ENCODE measurements around the gene JMJD1C. TPM values are rescaled to one million over a fixed set of nuclear protein-coding genes. Genes with fewer than 3 reads are reported as not detected.
"Not testable (repeated sequence)": the region's sequence is repeated elsewhere in the genome, so short reads cannot be mapped to it uniquely, and the experiment has no call there.

JMJD1C gene
- total RNA-seq, 1 donor from 2014 or later, result 41.3 TPM

- no peak for DNase-seq (ENCODE audit: low spot score)
- intact Hi-C loops (cut with DNase I), result no loop called here
Measured at GRCh38 chr10:63164166-63164623, 301.6 kb downstream of the JMJD1C start.

DNA sequence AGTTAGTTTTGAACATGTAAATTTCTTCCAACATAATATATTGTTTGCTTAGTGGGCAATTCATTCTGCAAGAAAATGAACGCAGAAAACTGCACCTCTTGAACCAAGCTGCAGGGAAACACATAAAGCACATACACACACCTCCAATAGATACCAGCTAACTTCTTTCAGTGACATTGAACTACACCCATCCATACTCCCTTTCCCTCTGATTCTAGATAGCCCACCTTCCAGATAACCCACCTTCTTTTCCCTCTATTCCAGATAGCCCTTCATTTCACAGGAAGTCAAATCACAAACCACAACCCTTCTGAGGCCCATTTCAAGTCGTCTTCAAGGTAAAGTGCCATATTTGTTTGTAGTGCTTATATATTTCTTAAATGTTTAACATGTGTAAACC lies 304.2 kb downstream of the JMJD1C start:
- intact Hi-C loops (cut with DNase I), result no loop called here
- no peak for DNase-seq (ENCODE audit: low spot score)

- intact Hi-C loops (cut with DNase I), result loop anchor here (5.0 to 10.0 kb wide), 4 partner anchors 341 to 723 kb away; partner anchors contain the start of gene EGR2
- no peak for DNase-seq (ENCODE audit: low spot score)
Measured at GRCh38 chr10:63157845-63158624, 307.7 kb downstream of the JMJD1C start.

GRCh38 chr10:63156236-63156635 lies 309.5 kb downstream of the JMJD1C start:
- no peak for DNase-seq (ENCODE audit: low spot score)
- intact Hi-C loops (cut with DNase I), result loop anchor here (5.0 to 10.0 kb wide), 4 partner anchors 339 to 721 kb away; partner anchors contain the start of gene EGR2

DNA sequence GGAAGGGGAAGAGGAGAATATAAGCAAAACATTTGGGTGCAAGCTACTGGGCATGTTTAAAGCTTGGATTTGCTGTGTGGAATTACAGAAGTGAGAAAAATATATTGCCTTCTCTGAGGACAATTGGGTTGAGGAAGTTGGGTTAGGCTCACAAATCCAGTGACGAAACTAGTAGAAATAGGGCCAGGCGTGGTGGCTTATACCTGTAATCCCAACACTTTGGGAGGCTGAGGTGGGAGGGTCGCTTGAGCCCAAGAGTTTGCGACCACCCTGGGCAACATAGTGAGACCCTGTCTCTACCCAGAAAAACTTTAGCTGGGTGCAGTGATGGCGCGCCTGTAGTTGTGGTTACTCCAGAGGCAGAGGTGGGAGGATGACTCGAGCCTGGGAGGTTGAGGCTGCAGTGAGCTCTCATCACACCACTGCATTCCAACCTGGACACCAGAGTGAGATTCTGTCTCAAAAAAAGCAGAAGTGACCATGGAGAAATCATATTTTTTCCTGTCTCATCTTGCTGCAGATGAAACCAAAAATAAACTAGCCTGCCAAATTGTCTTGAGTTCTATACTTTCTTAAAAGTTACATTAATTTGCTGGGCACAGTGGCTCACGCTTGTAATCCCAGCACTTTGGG lies 310.3 kb downstream of the JMJD1C start:
- intact Hi-C loops (cut with DNase I), result loop anchor here (5.0 to 10.0 kb wide), 4 partner anchors 338 to 721 kb away; partner anchors contain the start of gene EGR2
- DNase-seq (ENCODE audit: low spot score), result no peak

- intact Hi-C loops (cut with DNase I), result loop anchor here (5.0 to 10.0 kb wide), 4 partner anchors 337 to 720 kb away; partner anchors contain the start of gene EGR2
- no peak for DNase-seq (ENCODE audit: low spot score)
Measured at GRCh38 chr10:63154546-63155387, 311.0 kb downstream of the JMJD1C start.

DNA sequence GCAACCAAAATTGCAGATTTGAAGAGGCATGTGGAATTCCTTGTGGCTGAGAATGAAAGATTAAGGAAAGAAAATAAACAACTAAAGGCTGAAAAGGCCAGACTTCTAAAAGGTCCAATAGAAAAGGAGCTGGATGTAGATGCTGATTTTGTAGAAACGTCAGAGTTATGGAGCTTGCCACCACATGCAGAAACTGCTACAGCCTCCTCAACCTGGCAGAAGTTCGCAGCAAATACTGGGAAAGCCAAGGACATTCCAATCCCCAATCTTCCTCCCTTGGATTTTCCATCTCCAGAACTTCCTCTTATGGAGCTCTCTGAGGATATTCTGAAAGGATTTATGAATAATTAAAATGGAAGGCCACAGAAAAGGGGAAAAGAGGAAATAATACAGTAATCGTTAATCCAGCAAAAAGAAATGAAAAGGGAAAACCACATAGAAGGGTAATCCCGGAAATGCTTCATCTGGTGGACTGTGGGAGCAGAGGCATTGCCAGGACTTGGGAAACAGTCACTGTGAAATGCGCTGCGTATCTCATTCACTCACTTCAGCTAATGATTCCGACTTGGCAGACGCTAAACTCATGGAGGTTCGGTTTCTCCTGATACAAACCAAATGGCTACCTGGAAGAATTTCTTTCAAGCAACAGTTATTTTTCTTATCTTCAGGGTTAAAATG lies 311.8 kb downstream of the JMJD1C start:
- intact Hi-C loops (cut with DNase I), result loop anchor here (10.0 kb wide), 1 partner anchor 719 kb away; no protein-coding TSS in a partner anchor
- DNase-seq (ENCODE audit: low spot score), result not testable (repeated sequence)

GRCh38 chr10:63150745-63151144 lies 315.0 kb downstream of the JMJD1C start:
- intact Hi-C loops (cut with DNase I), result loop anchor here (10.0 kb wide), 1 partner anchor 716 kb away; no protein-coding TSS in a partner anchor
- DNase-seq (ENCODE audit: low spot score), result no peak

DNA sequence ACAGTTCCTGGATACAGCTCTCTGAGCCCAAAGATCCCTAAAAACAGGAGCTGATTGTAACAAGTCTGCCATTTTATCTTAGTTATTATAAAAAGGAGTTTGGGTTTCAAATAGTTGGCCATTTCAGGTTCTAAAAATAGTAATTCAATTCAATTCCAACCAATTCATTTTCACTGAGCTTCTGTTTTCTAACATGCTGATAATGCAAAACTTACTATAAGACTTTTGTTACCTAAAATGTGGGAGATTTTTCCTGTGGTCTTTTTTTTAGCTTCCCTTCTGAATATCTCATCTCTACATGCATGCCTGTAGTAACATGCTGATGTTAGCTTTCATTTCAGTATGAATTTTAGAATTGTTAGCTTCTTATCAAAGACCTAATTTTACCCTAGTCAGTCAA lies 319.3 kb downstream of the JMJD1C start:
- no peak for DNase-seq (ENCODE audit: low spot score)
- intact Hi-C loops (cut with DNase I), result no loop called here

DNA sequence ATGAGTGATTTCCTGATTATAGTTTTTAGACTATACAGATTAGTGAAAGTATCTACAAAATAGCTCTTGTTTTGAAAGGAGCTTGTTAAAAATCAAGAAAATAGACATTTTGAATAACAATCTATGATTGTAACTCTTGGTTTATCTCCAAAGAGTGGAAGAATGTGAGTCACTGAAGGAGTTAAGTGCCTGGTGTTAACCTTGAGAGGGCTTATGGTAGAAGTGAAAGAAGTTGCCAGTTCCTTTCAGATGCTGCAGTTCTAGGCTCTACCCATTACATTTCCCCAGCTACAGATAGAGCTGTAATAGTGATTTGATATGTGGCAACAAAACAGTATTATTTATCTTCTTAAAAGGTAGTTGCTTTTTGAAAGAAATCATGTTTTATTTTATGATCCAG lies 320.0 kb downstream of the JMJD1C start:
- intact Hi-C loops (cut with DNase I), result no loop called here
- DNase-seq (ENCODE audit: low spot score), result no peak

- intact Hi-C loops (cut with DNase I), result loop anchor here (5.0 kb wide), 1 partner anchor 532 kb away; no protein-coding TSS in a partner anchor
- DNase-seq (ENCODE audit: low spot score), result no peak
Measured at GRCh38 chr10:63143987-63144386, 321.8 kb downstream of the JMJD1C start.

DNA sequence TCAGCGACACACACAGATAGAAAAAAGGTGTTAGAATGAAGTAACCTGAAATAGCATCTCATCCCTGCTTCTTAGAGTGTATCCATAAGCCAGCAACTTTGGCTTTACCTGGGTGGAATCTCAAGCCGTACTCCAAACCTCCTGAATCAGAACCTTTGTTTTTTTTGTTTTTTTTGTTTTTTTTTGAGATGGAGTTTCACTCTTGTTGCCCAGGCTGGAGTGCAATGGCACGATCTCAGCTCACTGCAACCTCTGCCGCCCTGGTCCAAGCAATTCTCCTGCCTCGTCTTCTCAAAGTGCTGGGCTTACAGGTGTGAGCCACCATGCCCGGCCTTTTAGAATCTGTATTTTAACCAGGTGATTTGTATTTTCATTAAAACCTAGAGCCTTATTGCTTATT lies 323.6 kb downstream of the JMJD1C start:
- DNase-seq (ENCODE audit: low spot score), result no peak
- intact Hi-C loops (cut with DNase I), result loop anchor here (5.0 kb wide), 1 partner anchor 530 kb away; no protein-coding TSS in a partner anchor

DNA sequence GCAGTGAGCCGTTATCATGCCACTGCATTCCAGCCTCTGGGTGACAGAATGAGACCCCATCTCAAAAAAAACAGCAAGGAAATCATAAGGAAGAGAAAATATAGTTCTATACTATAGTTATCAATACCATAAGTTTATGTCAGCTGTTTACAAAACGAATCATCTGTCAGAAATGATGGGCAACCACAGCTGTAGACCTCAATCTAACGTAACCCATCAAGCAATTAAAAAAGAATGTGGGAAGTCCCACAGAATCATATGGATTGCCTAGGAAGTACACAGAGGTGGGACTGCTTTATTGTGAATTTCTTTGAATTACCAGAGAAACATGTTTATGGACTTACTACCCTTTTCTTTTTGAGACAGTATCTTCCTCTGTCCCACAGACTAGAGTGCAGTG lies 325.7 kb downstream of the JMJD1C start:
- intact Hi-C loops (cut with DNase I), result loop anchor here (5.0 kb wide), 1 partner anchor 528 kb away; no protein-coding TSS in a partner anchor
- no peak for DNase-seq (ENCODE audit: low spot score)

GRCh38 chr10:63137306-63137705 lies 328.5 kb downstream of the JMJD1C start:
- no peak for DNase-seq (ENCODE audit: low spot score)

DNA sequence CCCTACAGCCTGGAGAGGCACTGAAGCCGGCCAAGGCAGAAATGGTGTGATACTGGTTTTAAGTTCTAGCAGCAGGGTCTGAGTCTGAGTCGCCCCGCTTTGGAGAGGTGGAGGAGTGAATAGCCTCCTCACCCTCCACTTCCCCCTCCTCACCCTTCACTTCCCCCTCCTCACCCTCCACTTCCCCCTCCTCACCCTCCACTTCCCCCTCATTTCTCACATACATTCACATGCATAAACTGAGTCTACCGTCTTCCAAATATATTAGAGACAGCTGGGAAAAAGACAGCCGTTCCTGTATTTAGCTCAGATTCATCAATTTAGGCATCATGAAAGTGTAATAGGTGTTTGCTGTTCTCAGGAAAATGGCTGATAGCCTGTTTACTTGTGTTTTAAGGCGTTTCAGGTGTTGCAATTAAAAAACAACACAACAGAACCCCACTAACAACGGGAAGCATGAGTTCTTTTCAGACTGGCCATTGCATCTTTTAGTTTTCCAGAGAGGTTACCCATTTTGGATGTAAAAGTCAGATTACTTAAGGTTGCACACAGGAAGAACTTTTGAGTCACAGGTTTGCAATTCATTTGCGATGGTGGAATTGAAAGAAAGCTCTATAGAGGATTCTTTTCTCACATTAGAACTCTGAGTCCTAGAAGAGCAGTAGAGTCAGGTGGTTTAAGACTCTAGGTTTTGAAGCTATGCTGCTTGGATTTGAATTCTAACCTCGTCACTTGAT lies 331.8 kb downstream of the JMJD1C start:
- intact Hi-C loops (cut with DNase I), result loop anchor here (2.0 kb wide), 1 partner anchor 17 kb away; no protein-coding TSS in a partner anchor
- DNase-seq (ENCODE audit: low spot score), result peak; percentile 81

More at GRCh38 chr10:63137306-63137705, 328.5 kb downstream of the JMJD1C start:
- intact Hi-C loops (cut with DNase I), result no loop called here

DNA sequence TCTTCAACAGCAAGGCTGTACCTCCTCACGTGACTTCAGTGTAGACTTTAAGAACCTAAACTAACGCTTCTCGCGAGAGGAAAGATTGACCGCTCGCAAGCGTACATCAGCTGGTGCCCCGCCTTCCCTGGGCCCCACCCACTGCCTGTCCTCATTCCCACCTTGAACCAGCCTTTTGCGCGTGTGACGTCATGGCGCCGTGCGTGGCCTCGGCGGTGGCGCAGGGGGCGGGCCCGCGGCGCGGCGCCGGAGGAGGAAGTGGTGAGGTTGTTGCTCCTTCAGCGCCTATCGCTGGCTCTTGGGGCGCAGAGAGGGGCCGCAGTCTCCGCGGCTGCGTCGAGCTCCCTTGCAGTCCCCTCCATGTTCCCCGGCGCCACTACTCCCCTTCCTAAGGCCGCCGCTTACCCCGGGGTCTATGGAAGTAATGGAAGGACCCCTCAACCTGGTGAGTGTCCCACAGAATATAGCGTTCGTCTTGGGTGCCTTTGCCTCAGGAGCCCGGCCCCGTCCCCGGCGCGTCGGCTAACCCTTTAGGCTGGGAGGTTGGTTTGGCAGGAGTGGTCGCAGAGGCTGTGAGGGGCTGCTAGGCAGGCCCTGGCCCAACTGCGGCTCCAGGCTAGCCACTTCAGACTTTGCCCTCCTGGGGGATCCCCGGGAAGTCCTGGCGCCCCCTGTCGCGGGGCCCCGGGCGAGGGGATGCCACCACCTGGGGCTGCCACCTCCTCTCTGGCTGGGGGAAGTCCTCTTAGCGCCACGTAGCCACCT lies 332.5 kb downstream of the JMJD1C start, which contains the start of gene NRBF2:
NRBF2 (plus strand) TSS at position 273 of the 765 bp plus-strand sequence; CDS start at position 416, 143 bp downstream.
- peak; percentile 98 for DNase-seq (ENCODE audit: low spot score)
- intact Hi-C loops (cut with DNase I), result loop anchor here (2.0 kb wide), 1 partner anchor 16 kb away; no protein-coding TSS in a partner anchor

GRCh38 chr10:63132651-63133055 lies 333.1 kb downstream of the JMJD1C start:
- DNase-seq (ENCODE audit: low spot score), result no peak
- intact Hi-C loops (cut with DNase I), result loop anchor here (2.0 kb wide), 1 partner anchor 16 kb away; no protein-coding TSS in a partner anchor
